Activated CD4-positive, CD25-positive, alpha-beta regulatory T cell (primary cell): ENCODE measurements around the gene AKR7A3.
A peak's percentile ranks its signal among the peaks of the same experiment; 100 is the strongest.

Experiments
- DNase-seq, 4 experiments: peaks; one replicate each; lab custom pipeline; 2025; lab: John Stamatoyannopoulos, UW

The AKR7A3 gene

DNA sequence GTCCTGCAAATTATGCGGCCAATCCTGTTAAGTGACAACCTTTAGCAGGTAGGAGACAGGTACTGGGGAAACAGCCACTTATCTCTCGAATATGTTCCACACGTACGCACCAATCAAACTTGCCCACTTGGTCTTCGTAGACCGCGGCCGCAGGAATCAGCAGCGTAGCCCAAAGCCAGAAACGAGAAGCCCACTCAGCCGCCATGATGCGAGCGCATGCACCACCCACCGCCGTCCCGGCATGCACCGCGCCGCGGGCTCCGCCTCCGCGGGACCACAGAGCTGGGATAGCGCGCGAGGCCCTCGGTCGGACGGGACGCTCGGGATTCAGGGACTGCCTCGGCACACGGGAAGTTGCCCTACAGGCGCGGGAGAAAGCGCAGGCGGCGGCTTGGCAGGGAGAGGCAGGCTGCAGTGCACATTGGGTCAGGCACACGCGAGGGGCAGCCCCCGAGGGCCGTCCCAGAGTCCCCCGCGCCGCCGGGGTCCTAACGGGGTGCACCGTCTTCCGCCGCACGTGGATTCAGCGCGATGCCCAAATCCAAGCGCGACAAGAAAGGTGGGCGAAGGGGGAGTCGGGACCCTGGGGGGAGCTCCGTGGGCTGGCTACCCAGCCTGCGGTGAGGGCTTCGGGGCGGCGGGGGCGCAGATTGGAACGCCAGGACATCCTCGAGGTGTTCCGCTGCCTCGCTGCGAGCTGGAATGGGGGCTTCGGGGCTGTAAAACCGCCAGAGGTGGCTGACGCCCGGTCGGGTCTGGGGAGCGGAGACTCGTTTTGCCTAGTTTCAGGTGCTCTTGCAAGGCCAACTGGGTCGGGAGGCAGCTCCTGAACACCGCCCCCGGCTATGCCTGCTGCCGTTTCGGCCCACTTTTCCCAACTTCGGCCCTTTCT is 37.0 kb downstream of the AKR7A3 start, which contains the start of the genes EMC1 and MRTO4:
TSS of gene EMC1 (minus strand) at position 220 of the 892 bp plus-strand sequence. CDS start at position 205, 15 bp downstream.
TSS of gene MRTO4 (plus strand) at position 501 of the 892 bp plus-strand sequence. CDS start at position 532, 31 bp downstream.
- DNase-seq, result peak; percentile 82 to 86 (median 84)

DNA sequence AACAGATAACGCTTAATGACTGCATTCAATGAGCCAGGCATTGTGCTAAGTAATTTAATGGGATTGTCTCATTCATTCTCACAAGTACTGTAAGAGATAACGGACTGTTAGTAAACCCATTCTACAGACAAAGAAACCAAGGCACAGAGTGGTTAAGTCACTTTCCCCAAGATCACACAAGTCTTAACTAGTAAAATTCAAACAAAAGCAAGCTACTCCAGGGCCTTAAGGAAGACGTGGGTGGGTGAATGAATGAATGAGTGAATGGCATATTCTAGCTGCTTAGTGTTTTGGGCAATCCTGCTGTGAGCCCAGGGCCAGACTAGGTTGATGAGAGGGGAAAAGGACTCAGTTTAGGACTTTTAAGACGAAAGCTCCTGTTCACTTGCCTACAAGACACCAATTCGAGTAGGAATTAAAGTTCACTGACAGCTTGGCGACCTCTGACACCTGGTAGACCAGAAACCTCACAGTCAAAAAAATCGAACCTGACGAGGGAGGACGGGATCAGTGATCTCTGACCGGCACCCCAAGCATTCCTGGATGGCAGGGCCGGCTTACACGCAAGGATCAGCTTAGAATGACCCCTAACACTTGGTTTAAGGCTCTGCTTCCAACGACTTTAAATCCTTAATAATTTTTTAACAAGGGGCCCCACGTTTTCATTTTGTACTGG is 37.8 kb downstream of the AKR7A3 start:
- DNase-seq, result no peak

DNA sequence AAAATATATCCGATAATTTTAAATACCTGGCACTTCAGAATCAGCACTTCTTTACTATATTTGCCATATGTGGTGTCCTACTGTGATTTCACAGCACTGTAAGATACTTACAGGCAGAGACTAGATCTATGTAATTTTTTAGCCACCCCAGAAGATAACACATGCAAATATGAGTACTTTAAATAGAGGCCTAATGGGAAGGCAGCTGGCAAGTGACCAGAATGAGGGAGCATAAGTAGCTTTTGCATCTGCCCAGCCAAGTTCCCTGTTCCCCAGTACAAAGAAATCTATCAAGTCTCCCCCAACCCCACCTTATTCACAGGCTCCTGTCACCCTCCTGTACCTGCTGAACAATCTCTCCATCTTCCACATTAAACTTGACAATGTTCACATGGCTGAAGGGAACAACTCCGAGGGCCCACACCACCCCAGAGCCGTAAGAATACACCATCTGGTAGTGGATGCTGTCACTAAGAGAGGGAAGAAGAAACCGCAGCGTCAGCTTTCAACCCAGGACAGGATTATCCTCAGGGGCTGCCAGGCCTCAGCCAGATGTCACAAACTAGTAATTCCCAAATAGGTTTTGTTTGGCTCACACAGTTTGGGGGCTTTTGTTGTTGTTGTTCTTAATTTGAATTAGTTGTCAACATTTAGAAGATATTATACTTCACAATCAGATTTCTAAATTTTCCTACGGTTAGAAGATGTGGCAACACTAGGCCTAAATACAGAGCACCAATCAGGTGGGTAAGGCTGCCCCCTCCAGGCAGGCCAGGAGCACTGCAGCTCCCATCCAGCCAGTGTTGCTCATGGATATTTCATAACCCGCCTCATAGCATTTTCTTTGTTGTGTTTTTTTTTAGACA is 47.7 kb downstream of the AKR7A3 start:
- DNase-seq, result peak; percentile 27 to 60 (median 50)

DNA sequence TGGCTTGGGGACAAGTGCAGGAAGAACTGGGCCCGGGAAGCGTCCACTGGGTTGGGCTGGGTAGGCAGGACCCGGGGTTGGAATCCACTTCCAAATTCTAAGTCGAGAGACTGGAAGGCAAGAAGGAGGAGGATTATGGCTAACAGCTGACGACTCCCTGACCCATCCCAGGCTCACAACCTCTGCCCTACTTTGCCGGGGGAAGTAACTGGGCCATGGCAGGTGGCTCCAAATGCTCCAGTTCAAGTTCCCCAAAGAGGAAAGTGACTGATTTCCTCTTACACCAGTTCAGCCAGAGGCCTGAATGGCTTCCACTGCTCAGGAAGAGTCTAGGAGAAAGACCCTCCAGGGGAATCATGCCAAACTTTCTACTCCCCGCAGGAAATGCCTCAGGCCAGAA is 48.7 kb downstream of the AKR7A3 start:
- DNase-seq, result no peak

- DNase-seq, result no peak
Observed at GRCh38 chr1:19234224-19234623, 54.3 kb downstream of the AKR7A3 start.
